Natural killer cell (primary cell): Measurements from ENCODE around the gene DNM2. TPM values are rescaled to one million over a fixed set of nuclear protein-coding genes. Genes with fewer than 3 reads are reported as not detected.

Experiments used
- ATAC-seq, 3 donors: fragments of 150-1000 bp in 2 of 3; fragments of 200-7000 bp in 1 of 3; cut with Tn5 transposase; 1 replicate in 1 of 3; 2 replicates in 2 of 3; pipeline ENCODE4 v1.10.0; 2021; ENCODE audit warnings: mild to moderate bottlenecking in 2 of 3, moderate library complexity in 2 of 3
- DNase-seq, 2 donors: peaks; one replicate each; pipeline versions ENCODE4 v3.0.0 to v3.0.0-alpha.2; 2013 to 2021; ENCODE audit warnings: mixed read lengths in 1 of 2
- H3K27ac ChIP-seq: one replicate; pipeline ENCODE4 v1.5.1; 2013; ENCODE audit warnings: mild to moderate bottlenecking, low read length
- H3K27me3 ChIP-seq: one replicate; pipeline ENCODE4 v1.6.1; 2013; ENCODE audit warnings: low read length; ENCODE audit not compliant: control insufficient read depth, insufficient read depth
- H3K36me3 ChIP-seq: one replicate; pipeline ENCODE4 v1.6.1; 2013; ENCODE audit warnings: low read length; ENCODE audit not compliant: control insufficient read depth, insufficient read depth
- H3K4me1 ChIP-seq: one replicate; pipeline ENCODE4 v1.6.1; 2013; ENCODE audit warnings: low read length; ENCODE audit not compliant: control insufficient read depth, insufficient read depth
- H3K4me3 ChIP-seq: one replicate; pipeline ENCODE4 v1.5.1; 2013; ENCODE audit warnings: low read length
- H3K9me3 ChIP-seq: one replicate; pipeline ENCODE4 v1.6.1; 2013; ENCODE audit warnings: low read length; ENCODE audit not compliant: control insufficient read depth, insufficient read depth
- H3K27ac Mint-ChIP-seq, 2 donors: one replicate each; pipeline ENCODE4 v1.8.0; 2022; ENCODE audit warnings: mild to moderate bottlenecking in 2 of 2, mixed read lengths in 2 of 2, moderate library complexity in 1 of 2
- H3K27me3 Mint-ChIP-seq, 2 donors: one replicate each; pipeline ENCODE4 v1.8.0; 2022; ENCODE audit warnings: low read depth in 2 of 2, mixed read lengths in 2 of 2
- H3K36me3 Mint-ChIP-seq: one replicate; pipeline ENCODE4 v1.8.0; 2022; ENCODE audit warnings: mixed read lengths
- H3K4me1 Mint-ChIP-seq, 2 donors: one replicate each; pipeline ENCODE4 v1.8.0; 2022; ENCODE audit warnings: mixed read lengths in 2 of 2
- H3K4me3 Mint-ChIP-seq: one replicate; pipeline ENCODE4 v1.8.0; 2022; ENCODE audit warnings: mild to moderate bottlenecking, moderate library complexity, mixed read lengths
- H3K9me3 Mint-ChIP-seq, 2 donors: one replicate each; pipeline ENCODE4 v1.8.0; 2022; ENCODE audit warnings: mixed read lengths in 2 of 2
- WGBS: methylation state at CpG from one replicate; pipeline ENCODE4 v1.1.7; 2013; ENCODE audit warnings: missing lambda C conversion rate; ENCODE audit not compliant: insufficient coverage; 5-methylcytosine and 5-hydroxymethylcytosine counted together
- intact Hi-C: fragments of 100-400 bp; cut with micrococcal nuclease; formaldehyde crosslinking; loops from one replicate; pipeline ENCODE4 v1.14.2; 2022
- total RNA-seq, 4 donors: library from RNA; stranded (reverse); fragments of 120-200 nt in 1 of 4; gene quantifications; one replicate each; pipeline versions ENCODE4 v1.2.3 to v1.2.4, GENCODE V29; 2013 to 2022
- TF ChIP-seq, protein P1 (sequence below): fragments of 200-600 bp; IDR thresholded peaks from one replicate; pipeline ENCODE4 v1.8.0; 2022; ENCODE audit warnings: antibody characterized with exemption

The DNM2 gene
- total RNA-seq, 3 donors from 2014 or later (not counting 1 experiment from before 2014, with no cell fraction given) = 419 to 491 (median 428) TPM

DNA sequence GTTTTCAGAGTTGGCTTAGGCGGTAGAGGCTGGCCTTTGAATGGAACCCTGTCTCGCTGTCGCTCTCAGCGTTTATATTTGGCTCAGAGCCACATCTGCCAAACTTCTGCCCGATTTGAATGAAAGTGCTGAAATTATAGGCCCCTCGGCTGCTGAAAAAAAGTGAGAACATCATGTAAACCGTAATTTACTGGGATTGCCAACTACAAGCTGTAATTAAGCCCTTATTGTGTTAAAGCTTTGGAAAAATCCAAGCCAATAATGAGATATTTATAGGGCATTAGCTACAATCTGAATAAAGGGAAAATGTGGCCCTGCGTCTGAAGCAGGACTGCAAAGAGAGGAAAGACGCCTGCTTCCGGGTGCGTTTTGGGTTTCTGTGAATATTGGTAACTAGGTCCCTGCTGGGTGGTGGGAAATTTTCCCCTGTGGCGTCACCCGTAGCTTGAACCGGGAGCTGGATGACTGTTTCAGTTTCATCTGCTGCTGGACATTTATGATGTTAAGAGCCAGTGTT, 9.9 kb downstream of the DNM2 start:
- H3K27ac ChIP-seq = no peak overlapping the region
- no peak for DNase-seq
- no peak overlapping the region for H3K4me3 ChIP-seq
- TF ChIP-seq, protein P1, sequence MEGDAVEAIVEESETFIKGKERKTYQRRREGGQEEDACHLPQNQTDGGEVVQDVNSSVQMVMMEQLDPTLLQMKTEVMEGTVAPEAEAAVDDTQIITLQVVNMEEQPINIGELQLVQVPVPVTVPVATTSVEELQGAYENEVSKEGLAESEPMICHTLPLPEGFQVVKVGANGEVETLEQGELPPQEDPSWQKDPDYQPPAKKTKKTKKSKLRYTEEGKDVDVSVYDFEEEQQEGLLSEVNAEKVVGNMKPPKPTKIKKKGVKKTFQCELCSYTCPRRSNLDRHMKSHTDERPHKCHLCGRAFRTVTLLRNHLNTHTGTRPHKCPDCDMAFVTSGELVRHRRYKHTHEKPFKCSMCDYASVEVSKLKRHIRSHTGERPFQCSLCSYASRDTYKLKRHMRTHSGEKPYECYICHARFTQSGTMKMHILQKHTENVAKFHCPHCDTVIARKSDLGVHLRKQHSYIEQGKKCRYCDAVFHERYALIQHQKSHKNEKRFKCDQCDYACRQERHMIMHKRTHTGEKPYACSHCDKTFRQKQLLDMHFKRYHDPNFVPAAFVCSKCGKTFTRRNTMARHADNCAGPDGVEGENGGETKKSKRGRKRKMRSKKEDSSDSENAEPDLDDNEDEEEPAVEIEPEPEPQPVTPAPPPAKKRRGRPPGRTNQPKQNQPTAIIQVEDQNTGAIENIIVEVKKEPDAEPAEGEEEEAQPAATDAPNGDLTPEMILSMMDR = no peak
- no peaks in the 10 kb centered on the region for H3K9me3 ChIP-seq
- peaks cover 10% of the 10 kb centered on the region for H3K36me3 ChIP-seq
- WGBS = 93% methylated on average over 14 of the region's 14 CpGs
- intact Hi-C loops = no loop called here
- H3K36me3 Mint-ChIP-seq = no peaks in the 10 kb centered on the region
- H3K27me3 ChIP-seq = no peaks in the 10 kb centered on the region
- ATAC-seq = no peak
- peaks cover 38 to 44% of the 10 kb centered on the region in 2 donors for H3K4me1 Mint-ChIP-seq
- no peak overlapping the region for H3K4me3 Mint-ChIP-seq
- H3K9me3 Mint-ChIP-seq = no peaks in the 10 kb centered on the region
- H3K4me1 ChIP-seq = peaks cover 63% of the 10 kb centered on the region
- H3K27me3 Mint-ChIP-seq = no peaks in the 10 kb centered on the region
- H3K27ac Mint-ChIP-seq = peak overlapping the region; percentile 96 to 99

DNA sequence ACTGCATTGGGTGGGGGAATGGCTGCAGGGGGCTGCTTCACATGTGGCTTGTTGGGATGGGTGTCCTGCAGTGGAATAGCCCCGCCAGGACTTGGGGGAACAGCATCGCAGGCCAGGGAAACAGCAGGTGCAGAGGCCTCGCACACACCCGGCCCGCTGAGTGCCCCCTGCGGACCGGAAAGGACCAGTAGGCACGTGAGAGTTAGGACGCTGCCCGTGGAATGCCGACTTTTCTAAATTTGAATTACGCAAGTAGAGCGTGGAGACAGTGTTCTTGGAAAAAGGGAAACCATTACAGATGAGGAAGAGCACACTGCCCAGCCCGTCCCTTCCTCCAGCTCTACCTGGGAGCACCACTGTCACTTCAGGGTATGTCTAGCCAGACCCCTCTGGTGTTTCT, 11.5 kb downstream of the DNM2 start:
- Mint-ChIP-seq H3K4me3 (peak overlapping the region; percentile 13), H3K9me3 (no peaks in the 10 kb centered on the region), H3K27ac (peak overlapping the region; percentile 96 to 99), H3K36me3 (no peaks in the 10 kb centered on the region), H3K27me3 (no peaks in the 10 kb centered on the region), H3K4me1 (peaks cover 32 to 33% of the 10 kb centered on the region in 2 donors)
- ATAC-seq = no peak
- intact Hi-C loops = no loop called here
- Histone ChIP-seq H3K4me3 (no peak overlapping the region), H3K4me1 (peaks cover 57% of the 10 kb centered on the region), H3K27ac (no peak overlapping the region), H3K27me3 (no peaks in the 10 kb centered on the region), H3K36me3 (peaks cover 5% of the 10 kb centered on the region), H3K9me3 (no peaks in the 10 kb centered on the region)
- TF ChIP-seq, protein P1 = no peak
- no peak for DNase-seq
- WGBS = 94% methylated on average over 14 of the region's 14 CpGs

DNA sequence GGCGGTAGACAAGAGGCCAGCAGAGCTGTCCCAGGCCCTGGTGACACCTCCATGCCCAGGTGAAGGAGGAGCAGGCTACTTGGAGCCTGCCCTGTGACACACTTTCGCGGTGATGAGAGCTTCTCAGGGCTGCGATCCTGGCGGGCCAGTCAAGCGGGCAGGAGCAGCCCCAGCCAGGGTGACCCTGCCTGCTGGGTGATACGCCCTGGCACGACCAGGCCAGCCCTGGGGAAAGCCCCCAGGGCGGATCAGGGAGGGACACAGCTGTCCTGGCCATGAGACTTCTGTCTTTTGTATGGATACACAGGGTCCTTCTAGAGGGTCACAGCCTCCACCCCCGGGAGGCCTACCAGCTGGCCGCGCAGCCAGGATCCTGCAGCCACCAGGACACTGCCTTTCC, 13.1 kb downstream of the DNM2 start:
- H3K9me3 ChIP-seq = no peaks in the 10 kb centered on the region
- peaks cover 58% of the 10 kb centered on the region for H3K4me1 ChIP-seq
- H3K27ac Mint-ChIP-seq = peak overlapping the region; percentile 96 to 99
- H3K4me1 Mint-ChIP-seq = peaks cover 28 to 32% of the 10 kb centered on the region in 2 donors
- H3K9me3 Mint-ChIP-seq = no peaks in the 10 kb centered on the region
- no peaks in the 10 kb centered on the region for H3K36me3 Mint-ChIP-seq
- H3K27me3 Mint-ChIP-seq = no peaks in the 10 kb centered on the region
- no peaks in the 10 kb centered on the region for H3K36me3 ChIP-seq
- DNase-seq (peak in 1 of 2 donors; percentile 36), ATAC-seq (peak in 2 of 3 donors; percentile 22 to 27)
- TF ChIP-seq, protein P1 = no peak
- WGBS = 83% methylated on average over 12 of the region's 12 CpGs
- no peak overlapping the region for H3K4me3 ChIP-seq
- peak overlapping the region; percentile 76 for H3K27ac ChIP-seq
- intact Hi-C loops = loop anchor here (1.0 to 2.0 kb wide), 3 partner anchors 14 to 66 kb away; no protein-coding TSS in a partner anchor
- peak overlapping the region; percentile 84 for H3K4me3 Mint-ChIP-seq
- no peaks in the 10 kb centered on the region for H3K27me3 ChIP-seq

DNA sequence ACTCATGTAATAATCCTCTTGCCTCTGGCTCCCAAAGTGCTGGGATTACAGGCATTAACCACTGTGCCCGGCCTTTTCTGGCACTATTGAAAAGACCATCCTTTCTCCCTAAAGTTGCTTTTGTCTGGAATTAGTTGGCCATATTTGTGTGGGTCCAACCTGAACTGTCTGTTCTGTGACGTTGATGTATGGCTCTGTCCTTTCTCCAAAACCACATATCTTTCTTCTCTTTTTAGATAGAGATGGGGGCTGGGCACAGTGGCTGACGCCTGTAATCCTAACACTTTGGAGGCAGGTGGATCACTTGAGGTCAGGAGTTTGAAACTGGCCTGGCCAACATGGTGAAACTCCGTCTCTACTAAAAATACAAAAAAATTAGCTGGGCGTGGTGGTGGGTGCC, 17.9 kb downstream of the DNM2 start:
- ATAC-seq (no peak), DNase-seq (no peak)
- intact Hi-C loops = no loop called here
- no peaks in the 10 kb centered on the region for H3K36me3 Mint-ChIP-seq
- 94% methylated on average over 5 of the region's 5 CpGs for WGBS
- no peaks in the 10 kb centered on the region for H3K27me3 Mint-ChIP-seq
- H3K4me1 ChIP-seq = peaks cover 57% of the 10 kb centered on the region
- H3K27me3 ChIP-seq = no peaks in the 10 kb centered on the region
- H3K4me3 Mint-ChIP-seq = no peak overlapping the region
- no peak overlapping the region for H3K4me3 ChIP-seq
- no peaks in the 10 kb centered on the region for H3K9me3 Mint-ChIP-seq
- peaks cover 2% of the 10 kb centered on the region for H3K36me3 ChIP-seq
- H3K27ac ChIP-seq = no peak overlapping the region
- peak overlapping the region; percentile 83 to 99 for H3K27ac Mint-ChIP-seq
- TF ChIP-seq, protein P1 = no peak
- H3K9me3 ChIP-seq = no peaks in the 10 kb centered on the region
- H3K4me1 Mint-ChIP-seq = peaks cover 28 to 30% of the 10 kb centered on the region in 2 donors
